SK-N-SH (cell line): ENCODE data around the gene SART1.

Experiments
- EP300 ChIP-seq, 2 experiments: IDR thresholded peaks; 2 replicates each; pipeline versions ENCODE4 v1.4.0 to v1.6.1; 2012; ENCODE audit warnings: borderline replicate concordance in 1 of 2, low read depth in 1 of 2, low read length in 1 of 2
- EZH2phosphoT487 ChIP-seq: fragments of 200-600 bp; sonication (generic); IDR thresholded peaks from 2 replicates; pipeline ENCODE4 v1.6.1; 2017; ENCODE audit warnings: low read depth, mixed run types, mild to moderate bottlenecking, antibody characterized with exemption, moderate library complexity, borderline replicate concordance
- GABPA ChIP-seq: IDR thresholded peaks from 2 replicates; pipeline ENCODE4 v1.4.0; 2012; ENCODE audit warnings: low read depth, mild to moderate bottlenecking
- GATA2 ChIP-seq: sonication (generic); formaldehyde crosslinking; IDR thresholded peaks from 2 replicates; pipeline ENCODE4 v1.5.0; 2020; ENCODE audit warnings: mild to moderate bottlenecking, missing genetic modification reagents
- MXI1 ChIP-seq: IDR thresholded peaks from 2 replicates; pipeline ENCODE4 v1.6.1; 2012; ENCODE audit warnings: mild to moderate bottlenecking, low read depth, low read length, improper control_type of control experiment
- NRF1 ChIP-seq: IDR thresholded peaks from 2 replicates; pipeline ENCODE4 v1.6.1; 2012; ENCODE audit warnings: low read depth, mild to moderate bottlenecking, low read length
- POLR2AphosphoS5 ChIP-seq: IDR thresholded peaks from 2 replicates; pipeline ENCODE4 v1.6.1; 2012; ENCODE audit warnings: low read depth, low read length
- YY1 ChIP-seq: IDR thresholded peaks from 2 replicates; pipeline ENCODE4 v1.4.0; 2012; ENCODE audit warnings: low read depth, mild to moderate bottlenecking
- TF ChIP-seq, protein P1 (sequence below): fragments of 200-600 bp; sonication (generic); IDR thresholded peaks from 2 replicates; pipeline ENCODE4 v1.6.1; 2017; ENCODE audit warnings: antibody characterized with exemption, mild to moderate bottlenecking, moderate library complexity
- TF ChIP-seq, protein P2 (sequence below): IDR thresholded peaks from 2 replicates; pipeline ENCODE4 v1.4.0; 2012; ENCODE audit warnings: low read depth
- TF ChIP-seq, protein P3 (sequence below): IDR thresholded peaks from 2 replicates; pipeline ENCODE4 v1.6.1; 2012; ENCODE audit warnings: mild to moderate bottlenecking, low read depth, low read length, moderate library complexity
- TF ChIP-seq, protein P4 (sequence below): IDR thresholded peaks from 2 replicates; pipeline ENCODE4 v1.4.0; 2012; ENCODE audit warnings: low read depth, borderline replicate concordance

DNA sequence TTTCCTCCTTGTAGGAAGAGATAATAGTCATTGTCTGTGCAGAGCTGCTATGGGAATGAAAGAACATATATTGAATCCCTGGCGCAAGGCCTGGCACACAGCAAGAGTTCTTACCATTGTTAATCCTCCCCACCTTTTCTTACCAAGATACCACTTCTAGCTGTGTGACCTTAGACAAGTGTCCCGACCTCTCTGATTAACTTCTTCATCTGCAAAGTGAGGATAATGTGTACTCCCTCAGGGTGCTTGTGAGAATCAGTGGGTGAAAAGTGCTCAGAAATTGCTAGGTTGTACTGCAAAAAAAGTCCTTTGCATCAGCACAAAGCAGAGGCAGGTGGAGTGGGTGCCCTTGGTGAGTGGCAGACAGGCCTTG lies 46.5 kb downstream of the SART1 start:
- TF ChIP-seq, protein P1, sequence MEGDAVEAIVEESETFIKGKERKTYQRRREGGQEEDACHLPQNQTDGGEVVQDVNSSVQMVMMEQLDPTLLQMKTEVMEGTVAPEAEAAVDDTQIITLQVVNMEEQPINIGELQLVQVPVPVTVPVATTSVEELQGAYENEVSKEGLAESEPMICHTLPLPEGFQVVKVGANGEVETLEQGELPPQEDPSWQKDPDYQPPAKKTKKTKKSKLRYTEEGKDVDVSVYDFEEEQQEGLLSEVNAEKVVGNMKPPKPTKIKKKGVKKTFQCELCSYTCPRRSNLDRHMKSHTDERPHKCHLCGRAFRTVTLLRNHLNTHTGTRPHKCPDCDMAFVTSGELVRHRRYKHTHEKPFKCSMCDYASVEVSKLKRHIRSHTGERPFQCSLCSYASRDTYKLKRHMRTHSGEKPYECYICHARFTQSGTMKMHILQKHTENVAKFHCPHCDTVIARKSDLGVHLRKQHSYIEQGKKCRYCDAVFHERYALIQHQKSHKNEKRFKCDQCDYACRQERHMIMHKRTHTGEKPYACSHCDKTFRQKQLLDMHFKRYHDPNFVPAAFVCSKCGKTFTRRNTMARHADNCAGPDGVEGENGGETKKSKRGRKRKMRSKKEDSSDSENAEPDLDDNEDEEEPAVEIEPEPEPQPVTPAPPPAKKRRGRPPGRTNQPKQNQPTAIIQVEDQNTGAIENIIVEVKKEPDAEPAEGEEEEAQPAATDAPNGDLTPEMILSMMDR: no peak
- no peak for TF ChIP-seq EP300 (IDR thresholded peaks at IDR 0.05; ENCODE audit: borderline replicate concordance in 1 of 2, low read depth in 1 of 2, low read length in 1 of 2)
- no peak for TF ChIP-seq POLR2AphosphoS5
- no peak for TF ChIP-seq NRF1
- no peak for TF ChIP-seq YY1
- TF ChIP-seq, protein P2, sequence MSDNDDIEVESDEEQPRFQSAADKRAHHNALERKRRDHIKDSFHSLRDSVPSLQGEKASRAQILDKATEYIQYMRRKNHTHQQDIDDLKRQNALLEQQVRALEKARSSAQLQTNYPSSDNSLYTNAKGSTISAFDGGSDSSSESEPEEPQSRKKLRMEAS: no peak
- TF ChIP-seq EZH2phosphoT487: no peak
- TF ChIP-seq, protein P3, sequence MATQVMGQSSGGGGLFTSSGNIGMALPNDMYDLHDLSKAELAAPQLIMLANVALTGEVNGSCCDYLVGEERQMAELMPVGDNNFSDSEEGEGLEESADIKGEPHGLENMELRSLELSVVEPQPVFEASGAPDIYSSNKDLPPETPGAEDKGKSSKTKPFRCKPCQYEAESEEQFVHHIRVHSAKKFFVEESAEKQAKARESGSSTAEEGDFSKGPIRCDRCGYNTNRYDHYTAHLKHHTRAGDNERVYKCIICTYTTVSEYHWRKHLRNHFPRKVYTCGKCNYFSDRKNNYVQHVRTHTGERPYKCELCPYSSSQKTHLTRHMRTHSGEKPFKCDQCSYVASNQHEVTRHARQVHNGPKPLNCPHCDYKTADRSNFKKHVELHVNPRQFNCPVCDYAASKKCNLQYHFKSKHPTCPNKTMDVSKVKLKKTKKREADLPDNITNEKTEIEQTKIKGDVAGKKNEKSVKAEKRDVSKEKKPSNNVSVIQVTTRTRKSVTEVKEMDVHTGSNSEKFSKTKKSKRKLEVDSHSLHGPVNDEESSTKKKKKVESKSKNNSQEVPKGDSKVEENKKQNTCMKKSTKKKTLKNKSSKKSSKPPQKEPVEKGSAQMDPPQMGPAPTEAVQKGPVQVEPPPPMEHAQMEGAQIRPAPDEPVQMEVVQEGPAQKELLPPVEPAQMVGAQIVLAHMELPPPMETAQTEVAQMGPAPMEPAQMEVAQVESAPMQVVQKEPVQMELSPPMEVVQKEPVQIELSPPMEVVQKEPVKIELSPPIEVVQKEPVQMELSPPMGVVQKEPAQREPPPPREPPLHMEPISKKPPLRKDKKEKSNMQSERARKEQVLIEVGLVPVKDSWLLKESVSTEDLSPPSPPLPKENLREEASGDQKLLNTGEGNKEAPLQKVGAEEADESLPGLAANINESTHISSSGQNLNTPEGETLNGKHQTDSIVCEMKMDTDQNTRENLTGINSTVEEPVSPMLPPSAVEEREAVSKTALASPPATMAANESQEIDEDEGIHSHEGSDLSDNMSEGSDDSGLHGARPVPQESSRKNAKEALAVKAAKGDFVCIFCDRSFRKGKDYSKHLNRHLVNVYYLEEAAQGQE: no peak
- no peak for TF ChIP-seq GATA2 (CRISPR knock-in tag)
- TF ChIP-seq, protein P4, sequence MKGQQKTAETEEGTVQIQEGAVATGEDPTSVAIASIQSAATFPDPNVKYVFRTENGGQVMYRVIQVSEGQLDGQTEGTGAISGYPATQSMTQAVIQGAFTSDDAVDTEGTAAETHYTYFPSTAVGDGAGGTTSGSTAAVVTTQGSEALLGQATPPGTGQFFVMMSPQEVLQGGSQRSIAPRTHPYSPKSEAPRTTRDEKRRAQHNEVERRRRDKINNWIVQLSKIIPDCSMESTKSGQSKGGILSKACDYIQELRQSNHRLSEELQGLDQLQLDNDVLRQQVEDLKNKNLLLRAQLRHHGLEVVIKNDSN: no peak
- TF ChIP-seq MXI1: no peak
- TF ChIP-seq GABPA: no peak
